ENCODE data around the gene CACNA2D4. TPM values are rescaled to one million over a fixed set of nuclear protein-coding genes. Genes with fewer than 3 reads are reported as not detected.

The CACNA2D4 gene
- polyA plus RNA-seq, 1 experiment: 0.22 TPM

DNA sequence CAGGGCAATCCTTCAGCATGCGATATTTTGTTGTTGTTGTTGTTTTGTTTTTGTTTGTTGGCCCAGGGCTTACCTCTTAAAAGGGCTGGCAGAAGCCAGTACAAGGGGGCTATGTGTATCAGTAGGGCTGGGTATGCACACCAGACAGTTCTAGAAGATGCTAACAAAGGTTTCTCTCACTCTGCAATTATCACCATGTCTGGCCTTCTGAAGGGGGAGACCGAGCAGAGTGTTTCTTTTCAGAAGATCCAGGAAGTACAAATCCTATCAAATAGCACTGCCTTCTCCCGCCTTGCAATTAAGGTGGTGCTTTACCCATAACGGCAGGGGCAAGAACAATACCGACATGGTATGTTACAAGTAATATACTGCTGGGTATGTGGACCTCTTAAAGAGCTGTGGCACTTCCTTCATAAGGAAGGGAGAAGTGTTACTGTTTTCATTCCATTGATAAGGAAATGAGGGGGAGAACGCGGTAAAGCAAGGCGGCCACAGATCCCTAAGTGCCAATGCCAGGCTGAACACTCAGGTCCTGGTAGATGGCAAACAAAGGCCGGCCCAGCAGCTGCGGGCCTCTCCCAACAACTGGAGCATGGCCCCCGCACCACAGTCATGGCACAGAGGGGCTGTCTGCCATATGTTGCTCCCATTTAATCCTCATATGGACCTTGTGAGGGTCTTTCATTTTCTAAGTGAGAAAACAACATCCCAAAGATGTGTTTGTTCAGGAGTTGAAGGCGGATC, 19.2 kb upstream of the CACNA2D4 start:
- no peak for DNase-seq (ENCODE audit: low read depth, low spot score)
- Histone ChIP-seq H3K27me3 (ENCODE audit: control insufficient read depth, insufficient read depth, low read length) (no peaks in the 10 kb centered on the region), H3K4me3 (ENCODE audit: low read depth, low read length) (no peak overlapping the region), H3K9me3 (ENCODE audit: control insufficient read depth, insufficient read depth, low read length) (no peaks in the 10 kb centered on the region; the same call in 1 of the 2 replicates), H3K27ac (ENCODE audit: low read depth, low read length) (no peak overlapping the region)
- CTCF ChIA-PET: interaction anchor here (3.1 kb wide), 1 partner anchor 144 kb away, joined by 149 read pairs; no protein-coding TSS in a partner anchor
- POLR2A ChIA-PET: no interaction called here
- TF ChIP-seq, protein P1, sequence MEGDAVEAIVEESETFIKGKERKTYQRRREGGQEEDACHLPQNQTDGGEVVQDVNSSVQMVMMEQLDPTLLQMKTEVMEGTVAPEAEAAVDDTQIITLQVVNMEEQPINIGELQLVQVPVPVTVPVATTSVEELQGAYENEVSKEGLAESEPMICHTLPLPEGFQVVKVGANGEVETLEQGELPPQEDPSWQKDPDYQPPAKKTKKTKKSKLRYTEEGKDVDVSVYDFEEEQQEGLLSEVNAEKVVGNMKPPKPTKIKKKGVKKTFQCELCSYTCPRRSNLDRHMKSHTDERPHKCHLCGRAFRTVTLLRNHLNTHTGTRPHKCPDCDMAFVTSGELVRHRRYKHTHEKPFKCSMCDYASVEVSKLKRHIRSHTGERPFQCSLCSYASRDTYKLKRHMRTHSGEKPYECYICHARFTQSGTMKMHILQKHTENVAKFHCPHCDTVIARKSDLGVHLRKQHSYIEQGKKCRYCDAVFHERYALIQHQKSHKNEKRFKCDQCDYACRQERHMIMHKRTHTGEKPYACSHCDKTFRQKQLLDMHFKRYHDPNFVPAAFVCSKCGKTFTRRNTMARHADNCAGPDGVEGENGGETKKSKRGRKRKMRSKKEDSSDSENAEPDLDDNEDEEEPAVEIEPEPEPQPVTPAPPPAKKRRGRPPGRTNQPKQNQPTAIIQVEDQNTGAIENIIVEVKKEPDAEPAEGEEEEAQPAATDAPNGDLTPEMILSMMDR (IDR thresholded peaks at IDR 0.05; ENCODE audit: low read depth, low read length): no peak

DNA sequence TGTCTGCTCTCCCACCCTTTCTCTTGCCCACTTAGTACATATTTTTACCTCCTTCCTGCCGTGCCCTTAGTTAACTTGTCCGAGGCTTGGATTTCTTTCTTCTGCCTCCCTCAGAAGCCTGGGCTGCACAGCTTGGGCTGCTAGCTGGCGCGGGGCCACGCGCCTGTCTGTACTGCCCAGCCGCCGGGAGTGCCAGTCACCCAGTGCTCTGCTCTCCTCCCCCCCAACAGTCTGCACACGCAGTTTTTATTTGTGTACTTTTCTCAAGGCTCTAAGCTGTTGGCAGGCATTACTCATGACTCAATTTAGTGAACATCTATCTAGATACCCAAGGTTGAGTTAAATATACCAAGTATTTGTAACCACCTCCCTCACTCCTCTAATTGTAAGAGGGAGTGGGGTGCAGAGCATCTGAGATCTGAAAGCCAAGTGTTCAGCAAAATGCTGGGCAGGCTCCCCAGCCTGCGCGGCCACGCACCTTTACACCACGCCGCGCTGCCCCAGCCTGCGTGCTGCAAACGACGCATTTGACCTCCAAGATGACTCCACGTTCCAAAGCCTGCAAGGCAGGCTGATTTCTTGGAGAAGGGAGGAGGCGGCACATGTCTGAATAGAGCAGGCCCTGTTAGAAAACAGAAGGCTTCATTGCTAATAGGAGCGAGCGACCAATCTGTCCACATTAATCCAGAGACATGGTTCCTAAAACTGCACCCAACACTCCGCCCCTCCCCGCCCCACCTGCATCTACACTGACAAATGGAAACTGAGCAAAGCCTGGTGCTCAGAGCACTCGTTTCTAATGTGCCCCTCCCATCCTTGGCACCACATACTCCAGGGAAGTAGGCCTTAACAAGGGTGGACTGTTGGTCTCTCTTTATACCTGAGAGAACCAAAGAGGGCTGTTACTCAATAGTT, 18.2 kb upstream of the CACNA2D4 start:
- Histone ChIP-seq H3K27ac (ENCODE audit: low read depth, low read length) (no peak overlapping the region), H3K9me3 (ENCODE audit: control insufficient read depth, insufficient read depth, low read length) (no peaks in the 10 kb centered on the region; the same call in 1 of the 2 replicates), H3K4me3 (ENCODE audit: low read depth, low read length) (no peak overlapping the region), H3K27me3 (ENCODE audit: control insufficient read depth, insufficient read depth, low read length) (no peaks in the 10 kb centered on the region)
- ChIA-PET POLR2A (interaction anchor here (1.1 kb wide), 1 partner anchor 154 kb away, joined by 3 read pairs; no protein-coding TSS in a partner anchor), CTCF (no interaction called here)
- DNase-seq (ENCODE audit: low read depth, low spot score): peak; percentile 27
- TF ChIP-seq, protein P1 (IDR thresholded peaks at IDR 0.05; ENCODE audit: low read depth, low read length): no peak

DNA sequence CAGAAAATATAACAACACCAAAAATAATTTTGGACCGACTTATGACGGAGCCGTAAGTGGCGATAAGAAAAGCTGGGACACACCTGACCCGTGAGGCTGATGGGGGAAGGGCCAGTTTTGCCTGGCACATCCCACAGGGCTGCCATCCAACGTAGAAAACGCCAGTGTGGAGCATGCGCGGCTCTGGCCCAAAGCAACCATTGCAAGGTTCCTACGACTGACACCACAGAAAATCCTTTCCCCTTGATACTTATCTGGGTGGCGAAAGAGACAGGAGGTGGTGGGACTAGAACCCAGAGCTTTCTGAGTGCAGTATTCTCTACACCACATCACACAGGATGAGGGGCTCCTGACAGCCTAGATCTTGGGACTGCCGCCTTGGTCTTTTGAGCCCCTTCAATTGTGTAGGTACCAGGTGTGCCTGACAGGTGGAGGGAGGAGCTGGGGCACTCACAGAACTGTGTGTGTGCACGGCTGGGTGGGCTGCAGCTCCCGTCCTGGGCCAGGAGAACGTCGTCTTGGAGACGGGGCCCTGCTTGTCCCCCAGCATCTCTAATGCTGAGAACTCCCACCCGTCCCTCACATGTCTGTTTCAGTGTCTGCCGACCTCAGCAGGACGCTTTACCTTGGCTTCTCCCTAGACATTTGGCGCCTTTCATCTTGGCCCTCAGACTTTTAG, 17.4 kb upstream of the CACNA2D4 start:
- CTCF ChIA-PET: no interaction called here
- DNase-seq (ENCODE audit: low read depth, low spot score): no peak
- POLR2A ChIA-PET: interaction anchor here (1.1 kb wide), 1 partner anchor 153 kb away, joined by 3 read pairs; no protein-coding TSS in a partner anchor

DNA sequence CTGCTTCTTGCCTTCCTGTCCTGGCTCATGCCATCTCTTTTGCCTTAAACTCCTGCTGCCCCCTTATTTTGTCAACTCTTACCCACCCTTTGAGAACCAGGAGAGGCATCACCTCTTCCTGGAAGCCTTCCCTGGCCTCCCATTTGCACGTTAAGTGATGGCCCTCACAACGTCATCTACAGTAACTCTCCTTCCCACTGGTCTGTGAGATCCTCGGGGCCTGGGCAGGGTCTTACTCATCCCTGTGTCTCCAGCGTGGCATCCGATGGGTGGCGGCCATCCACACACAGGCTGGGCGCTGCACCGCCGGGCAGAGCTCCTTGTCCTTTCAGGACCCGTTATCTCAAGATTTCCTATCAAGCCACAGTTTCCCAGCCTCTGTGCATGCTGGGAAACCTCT, 16.8 kb upstream of the CACNA2D4 start:
- no peak overlapping the region for H3K27ac ChIP-seq (ENCODE audit: low read depth, low read length)
- no peak overlapping the region for H3K4me3 ChIP-seq (ENCODE audit: low read depth, low read length)
- CTCF ChIA-PET: no interaction called here
- TF ChIP-seq, protein P1 (IDR thresholded peaks at IDR 0.05; ENCODE audit: low read depth, low read length): no peak
- no peak for DNase-seq (ENCODE audit: low read depth, low spot score)
- H3K27me3 ChIP-seq (ENCODE audit: control insufficient read depth, insufficient read depth, low read length): peaks cover under 1% of the 10 kb centered on the region
- POLR2A ChIA-PET: no interaction called here
- H3K9me3 ChIP-seq (ENCODE audit: control insufficient read depth, insufficient read depth, low read length): no peaks in the 10 kb centered on the region; the same call in 1 of the 2 replicates

More for the DNA sequence above, 17.4 kb upstream of the CACNA2D4 start:
- Histone ChIP-seq H3K4me3 (ENCODE audit: low read depth, low read length) (no peak overlapping the region), H3K27ac (ENCODE audit: low read depth, low read length) (no peak overlapping the region), H3K27me3 (ENCODE audit: control insufficient read depth, insufficient read depth, low read length) (no peaks in the 10 kb centered on the region), H3K9me3 (ENCODE audit: control insufficient read depth, insufficient read depth, low read length) (no peaks in the 10 kb centered on the region; the same call in 1 of the 2 replicates)
- TF ChIP-seq, protein P1 (IDR thresholded peaks at IDR 0.05; ENCODE audit: low read depth, low read length): no peak

Measured in AG04450 (cell line).